ENCODE measurements around the gene ZNF598. TPM values are rescaled to one million over a fixed set of nuclear protein-coding genes. Genes with fewer than 3 reads are reported as not detected.

ZNF598 gene
- total RNA-seq, 4 donors from 2014 or later: 31.3 to 56.1 (median 40.9) TPM

GRCh38 chr16:1985466-1986150, 24.0 kb downstream of the ZNF598 start:
- DNase-seq: no peak
- Histone ChIP-seq H3K27ac (no peak overlapping the region), H3K4me3 (peak overlapping the region in 1 of 4 donors; percentile 86), H3K27me3 (peaks cover 8 to 65% (median 19%) of the 10 kb centered on the region in 4 donors), H3K4me1 (peaks cover 30 to 78% (median 35%) of the 10 kb centered on the region in 3 donors), H3K9me3 (no peaks in the 10 kb centered on the region), H3K36me3 (peaks cover 0 to 19% (median 3%) of the 10 kb centered on the region in 3 donors)
- no peak for TF ChIP-seq POLR2A (IDR thresholded peaks at IDR 0.05)
- no peak for TF ChIP-seq CTCF (IDR thresholded peaks at IDR 0.05)
- WGBS, 2 donors: 76 to 88% methylated on average over 6 to 7 of the region's 14 CpGs
- intact Hi-C loops (cut with DNase I): no loop called here

GRCh38 chr16:1984347-1985225, 25.0 kb downstream of the ZNF598 start:
- H3K27me3 ChIP-seq: peaks cover 4 to 65% (median 19%) of the 10 kb centered on the region in 4 donors
- WGBS, 2 donors: 22% methylated on average over 13 of the region's 58 CpGs; no CpG with 5 or more reads in 1 of the 2 donors

GRCh38 chr16:1983544-1984346, 25.9 kb downstream of the ZNF598 start, which contains the start of gene GFER:
Gene GFER (plus strand): TSS chr16:1984193. CDS start chr16:1984219, 26 bp downstream.
- intact Hi-C loops (cut with DNase I): no loop called here
- no peaks in the 10 kb centered on the region for H3K9me3 ChIP-seq
- peaks cover under 1 to 21% (median 3%) of the 10 kb centered on the region in 3 donors for H3K36me3 ChIP-seq
- peak within 1 kb of the TSS; percentile 66 to 86 (median 84) for H3K4me3 ChIP-seq
- H3K4me1 ChIP-seq: peaks cover 34 to 78% (median 38%) of the 10 kb centered on the region in 3 donors
- TF ChIP-seq POLR2A (IDR thresholded peaks at IDR 0.05): peak in 2 of 4 donors; percentile 54 to 75
- TF ChIP-seq CTCF (IDR thresholded peaks at IDR 0.05): peak in 1 of 6 experiments; percentile 9
- H3K27ac ChIP-seq: peak within 1 kb of the TSS; percentile 64 to 87 (median 76)
- WGBS, 2 donors: 3% methylated on average over 15 of the region's 109 CpGs; no CpG with 5 or more reads in 1 of the 2 donors
- DNase-seq: no peak
- H3K27me3 ChIP-seq: peaks cover 0 to 65% (median 13%) of the 10 kb centered on the region in 4 donors

More at GRCh38 chr16:1984347-1985225, 25.0 kb downstream of the ZNF598 start:
- Histone ChIP-seq H3K36me3 (peaks cover 0 to 19% (median 3%) of the 10 kb centered on the region in 3 donors), H3K4me3 (peak overlapping the region; percentile 66 to 86 (median 84)), H3K4me1 (peaks cover 35 to 78% (median 35%) of the 10 kb centered on the region in 3 donors), H3K27ac (peak overlapping the region; percentile 64 to 87 (median 76)), H3K9me3 (no peaks in the 10 kb centered on the region)
- intact Hi-C loops (cut with DNase I): no loop called here
- no peak for DNase-seq
- TF ChIP-seq POLR2A (IDR thresholded peaks at IDR 0.05): no peak
- TF ChIP-seq CTCF (IDR thresholded peaks at IDR 0.05): no peak

- WGBS, 2 donors: 30 to 31% methylated on average over 12 to 18 of the region's 19 CpGs
- no peak for DNase-seq
- peaks cover 5 to 28% (median 7%) of the 10 kb centered on the region in 3 donors for H3K36me3 ChIP-seq
- peaks cover 40 to 81% (median 43%) of the 10 kb centered on the region in 3 donors for H3K4me1 ChIP-seq
- TF ChIP-seq CTCF (IDR thresholded peaks at IDR 0.05): no peak
- TF ChIP-seq POLR2A (IDR thresholded peaks at IDR 0.05): no peak
- intact Hi-C loops (cut with DNase I): no loop called here
- H3K27me3 ChIP-seq: peaks cover 0 to 65% (median 13%) of the 10 kb centered on the region in 4 donors
- peak overlapping the region; percentile 66 to 86 (median 84) for H3K4me3 ChIP-seq
- no peaks in the 10 kb centered on the region for H3K9me3 ChIP-seq
- peak overlapping the region in 3 of 4 donors; percentile 67 to 87 (median 84) for H3K27ac ChIP-seq
Observed at GRCh38 chr16:1982991-1983543, 26.6 kb downstream of the ZNF598 start.
